Anterior cingulate cortex (tissue), 58 donors: Measurements from ENCODE around the gene ARL14EP.

Experiments
- DNase-seq, 58 donors: peaks; one replicate each; lab custom pipeline; 2025; lab: John Stamatoyannopoulos, UW

The ARL14EP gene

GRCh38 chr11:30326114-30326778, 3.3 kb downstream of the ARL14EP start:
- no peak for DNase-seq

- DNase-seq, result no peak
Measured at GRCh38 chr11:30326906-30327305, 4.0 kb downstream of the ARL14EP start.

GRCh38 chr11:30328681-30329080, 5.8 kb downstream of the ARL14EP start:
- DNase-seq, result no peak

GRCh38 chr11:30329150-30329940, 6.4 kb downstream of the ARL14EP start:
- no peak for DNase-seq

- DNase-seq, result no peak
Measured at GRCh38 chr11:30333405-30333804, 10.5 kb downstream of the ARL14EP start.

- no peak for DNase-seq
Measured at GRCh38 chr11:30342736-30343166, 19.8 kb downstream of the ARL14EP start.

- no peak for DNase-seq
Measured at GRCh38 chr11:30344085-30344484, 21.2 kb downstream of the ARL14EP start.

- no peak for DNase-seq
Measured at GRCh38 chr11:30345644-30346043, 22.7 kb downstream of the ARL14EP start.

- DNase-seq, result peak in 3 of 58 donors; percentile 5 to 39 (median 13)
Measured at GRCh38 chr11:30346068-30346688, 23.3 kb downstream of the ARL14EP start.

- no peak for DNase-seq
Measured at GRCh38 chr11:30348035-30348434, 25.1 kb downstream of the ARL14EP start.

GRCh38 chr11:30349885-30350284, 27.0 kb downstream of the ARL14EP start:
- DNase-seq, result no peak

- DNase-seq, result no peak
Measured at GRCh38 chr11:30350384-30350783, 27.5 kb downstream of the ARL14EP start.

- DNase-seq, result no peak
Measured at GRCh38 chr11:30351061-30351460, 28.2 kb downstream of the ARL14EP start.

GRCh38 chr11:30356391-30356790, 33.5 kb downstream of the ARL14EP start:
- DNase-seq, result no peak

GRCh38 chr11:30357872-30358271, 35.0 kb downstream of the ARL14EP start:
- no peak for DNase-seq

- peak in 38 of 58 donors; percentile 1 to 61 (median 12) for DNase-seq
Measured at GRCh38 chr11:30358536-30358935, 35.6 kb downstream of the ARL14EP start.

GRCh38 chr11:30360741-30361140, 37.8 kb downstream of the ARL14EP start:
- DNase-seq, result no peak

- DNase-seq, result no peak
Measured at GRCh38 chr11:30364139-30364836, 41.4 kb downstream of the ARL14EP start.

- DNase-seq, result no peak
Measured at GRCh38 chr11:30364837-30365482, 42.1 kb downstream of the ARL14EP start.

GRCh38 chr11:30365793-30366517, 43.1 kb downstream of the ARL14EP start:
- DNase-seq, result no peak
